Mucosa of descending colon (tissue), 3 donors: ENCODE measurements around the gene HOXD13. TPM values are rescaled to one million over a fixed set of nuclear protein-coding genes. Genes with fewer than 3 reads are reported as not detected.

Source experiments
- ATAC-seq: fragments of 200-7000 bp; cut with Tn5 transposase; one replicate; pipeline ENCODE4 v1.9.1; 2020; ENCODE audit warnings: mild to moderate bottlenecking, moderate library complexity
- DNase-seq, 3 donors: peaks; one replicate each; pipeline ENCODE4 v3.0.0-alpha.2; 2020
- H3K36me3 ChIP-seq: fragments of 200-600 bp; one replicate; pipeline ENCODE4 v1.8.0; 2021; ENCODE audit warnings: low read depth, mild to moderate bottlenecking
- H3K4me1 ChIP-seq: fragments of 200-600 bp; one replicate; pipeline ENCODE4 v1.8.0; 2021; ENCODE audit warnings: low read depth, mild to moderate bottlenecking
- H3K4me3 ChIP-seq: fragments of 200-600 bp; one replicate; pipeline ENCODE4 v1.8.0; 2021; ENCODE audit warnings: mild to moderate bottlenecking
- H3K9me3 ChIP-seq: fragments of 200-600 bp; one replicate; pipeline ENCODE4 v1.8.0; 2021; ENCODE audit warnings: mild to moderate bottlenecking
- CTCF ChIP-seq: fragments of 200-600 bp; IDR thresholded peaks from one replicate; pipeline ENCODE4 v1.8.0; 2022; ENCODE audit warnings: antibody characterized with exemption, mild to moderate bottlenecking
- intact Hi-C, 2 donors: fragments of 100-400 bp; cut with DNase I in 1 of 2; cut with micrococcal nuclease in 1 of 2; formaldehyde crosslinking; loops; one replicate each; pipeline versions ENCODE4 v1.11.0 to v1.11.1; 2022; cut with DNase I, micrococcal nuclease
- total RNA-seq, 3 donors: library from RNA; stranded (reverse); fragmentation: NEBNext Ultra II Directional in 2 of 3; extraction: Animal tissue kit (Norgen Biotek cat#: 25700) in 2 of 3; gene quantifications; one replicate each; pipeline versions ENCODE4 v1.2.1 to v1.2.4, GENCODE V29; 2021 to 2023
- donor health status: DM: no; HTN: no; CAD: no; lungs with moderate emphysema.
- donor health status: DM: no; HTN: no; CAD: no.
- donor health status: DM: no; HTN: yes; CAD: no.

Gene HOXD13
- total RNA-seq, 3 donors from 2014 or later, result 1.1 to 1.5 TPM; not detected in 1

- no peaks in the 10 kb centered on the region for H3K9me3 ChIP-seq
- intact Hi-C loops, result no loop called here
- H3K4me1 ChIP-seq, result peaks cover 17% of the 10 kb centered on the region
- TF ChIP-seq CTCF, result no peak
- DNase-seq (peak; percentile 60 to 74 (median 67)), ATAC-seq (peak; percentile 61)
- no peaks in the 10 kb centered on the region for H3K36me3 ChIP-seq
- H3K4me3 ChIP-seq, result peak overlapping the region; percentile 36
These were observed 37.8 kb downstream of the HOXD13 start for GRCh38 chr2:176130147-176130956.

GRCh38 chr2:176130957-176131847 lies 38.7 kb downstream of the HOXD13 start:
- DNase-seq, result no peak
- ATAC-seq, result no peak
- no peaks in the 10 kb centered on the region for H3K36me3 ChIP-seq
- TF ChIP-seq CTCF, result no peak
- intact Hi-C loops, result no loop called here
- peak overlapping the region; percentile 36 for H3K4me3 ChIP-seq
- peaks cover 17% of the 10 kb centered on the region for H3K4me1 ChIP-seq
- no peaks in the 10 kb centered on the region for H3K9me3 ChIP-seq

- ATAC-seq, result no peak
- TF ChIP-seq CTCF, result no peak
- Histone ChIP-seq H3K36me3 (no peaks in the 10 kb centered on the region), H3K4me3 (no peak overlapping the region), H3K9me3 (no peaks in the 10 kb centered on the region), H3K4me1 (peaks cover 17% of the 10 kb centered on the region)
- intact Hi-C loops, result no loop called here
- DNase-seq, result no peak
These were observed 39.3 kb downstream of the HOXD13 start for GRCh38 chr2:176131848-176132158.

GRCh38 chr2:176132205-176133171 lies 40.0 kb downstream of the HOXD13 start:
- no peak for ATAC-seq
- no peaks in the 10 kb centered on the region for H3K9me3 ChIP-seq
- H3K36me3 ChIP-seq, result no peaks in the 10 kb centered on the region
- no peak for TF ChIP-seq CTCF
- no peak overlapping the region for H3K4me3 ChIP-seq
- peaks cover 14% of the 10 kb centered on the region for H3K4me1 ChIP-seq
- no peak for DNase-seq
- intact Hi-C loops, result no loop called here

- intact Hi-C loops, result no loop called here
- Histone ChIP-seq H3K36me3 (no peaks in the 10 kb centered on the region), H3K9me3 (no peaks in the 10 kb centered on the region), H3K4me3 (no peak overlapping the region), H3K4me1 (peaks cover 11% of the 10 kb centered on the region)
- DNase-seq, result no peak
- TF ChIP-seq CTCF, result no peak
- ATAC-seq, result no peak
These were observed 40.9 kb downstream of the HOXD13 start for GRCh38 chr2:176133389-176133788.
